Activated T-cell treated with anti-CD3 and anti-CD28 coated beads for 48 hours (primary cell): ENCODE results near the gene COX5A.
"Not testable (repeated sequence)": the region's sequence is repeated elsewhere in the genome, so short reads cannot be mapped to it uniquely, and the experiment has no call there.

Source experiments
- DNase-seq: peaks from one replicate; pipeline ENCODE4 v3.0.0-alpha.2; 2020; ENCODE audit warnings: low read depth

The COX5A gene

GRCh38 chr15:74901612-74902063, 36.2 kb downstream of the COX5A start:
- peak; percentile 44 for DNase-seq

DNA sequence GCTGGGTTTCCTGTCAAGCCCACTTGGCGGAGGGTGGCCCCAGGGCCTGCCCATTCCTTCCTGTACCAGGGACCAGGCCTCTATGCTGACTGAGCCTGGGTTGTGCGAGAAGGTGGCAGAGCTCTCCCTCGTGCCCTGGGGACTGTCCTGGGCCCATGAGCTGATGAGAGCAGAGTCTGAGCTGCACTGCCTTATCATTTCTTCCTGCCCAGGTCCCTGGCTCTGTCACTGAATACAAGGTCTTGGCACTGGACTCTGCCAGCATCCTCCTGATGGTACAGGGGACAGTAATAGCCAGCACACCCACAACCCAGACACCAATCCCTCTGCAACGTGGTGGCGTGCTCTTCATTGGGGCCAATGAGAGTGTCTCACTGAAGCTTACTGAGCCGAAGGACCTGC, 40.6 kb downstream of the COX5A start:
- DNase-seq, result no peak

- DNase-seq, result no peak
Measured at GRCh38 chr15:74896316-74896715, 41.6 kb downstream of the COX5A start.

DNA sequence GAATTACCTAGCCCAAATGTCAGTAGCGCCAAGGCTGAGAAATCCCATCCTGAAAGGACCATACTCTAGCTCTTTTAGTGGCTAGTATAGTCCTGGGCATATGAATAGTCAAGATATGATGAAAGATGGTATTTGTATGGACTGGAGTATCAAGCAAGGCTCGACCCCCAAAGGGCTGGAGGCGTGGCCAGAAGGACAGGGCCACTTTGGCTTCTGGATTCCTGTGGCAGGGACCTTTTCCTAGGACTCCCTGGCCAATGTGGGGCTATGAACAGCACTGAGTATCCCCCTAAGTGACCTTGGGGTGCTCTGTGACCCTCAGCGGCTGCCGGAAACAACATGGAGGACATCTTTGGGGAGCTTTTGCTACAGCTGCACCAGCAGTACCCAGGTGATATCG, 42.0 kb downstream of the COX5A start:
- DNase-seq, result no peak

DNA sequence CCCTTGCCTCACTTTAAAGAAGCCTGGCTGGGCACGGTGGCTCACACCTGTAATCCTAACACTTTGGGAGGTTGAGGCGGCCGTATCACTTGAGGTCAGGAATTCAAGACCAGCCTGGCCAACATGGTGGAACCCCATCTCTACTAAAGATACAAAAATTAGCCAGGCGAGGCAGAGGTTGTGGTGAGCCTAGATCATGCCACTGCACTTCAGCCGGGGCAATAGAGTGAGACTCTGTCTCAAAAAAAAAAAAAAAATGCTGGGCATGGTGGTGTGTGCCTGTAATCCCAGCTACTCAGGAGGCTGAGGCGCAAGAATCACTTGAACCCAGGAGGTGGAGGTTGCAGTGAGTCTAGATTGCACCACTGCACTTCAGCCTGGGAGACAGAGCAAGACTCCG, 43.5 kb downstream of the COX5A start:
- DNase-seq, result not testable (repeated sequence)

- no peak for DNase-seq
Measured at GRCh38 chr15:74893627-74894026, 44.2 kb downstream of the COX5A start.

GRCh38 chr15:74892931-74893330, 44.9 kb downstream of the COX5A start:
- DNase-seq, result no peak

DNA sequence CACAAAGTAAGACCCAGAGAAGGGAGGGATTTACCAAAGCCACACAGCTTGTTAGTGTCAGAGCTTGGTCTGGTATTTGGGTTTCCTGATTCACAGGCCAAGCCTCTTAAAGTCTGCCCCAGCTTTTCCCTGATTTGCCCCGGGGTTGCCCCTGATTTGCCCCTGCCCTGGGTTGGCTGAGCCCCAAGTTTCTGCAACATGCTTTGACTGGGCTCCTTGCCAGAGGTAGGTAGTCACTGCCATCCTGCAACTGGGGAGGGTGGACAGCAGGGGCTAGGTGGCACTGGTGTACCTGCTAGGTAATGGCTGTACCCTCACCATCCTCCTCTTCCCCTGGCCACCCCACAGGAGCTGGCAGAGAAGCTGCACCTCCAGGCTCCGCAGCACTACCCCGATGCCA, 45.6 kb downstream of the COX5A start:
- no peak for DNase-seq

DNA sequence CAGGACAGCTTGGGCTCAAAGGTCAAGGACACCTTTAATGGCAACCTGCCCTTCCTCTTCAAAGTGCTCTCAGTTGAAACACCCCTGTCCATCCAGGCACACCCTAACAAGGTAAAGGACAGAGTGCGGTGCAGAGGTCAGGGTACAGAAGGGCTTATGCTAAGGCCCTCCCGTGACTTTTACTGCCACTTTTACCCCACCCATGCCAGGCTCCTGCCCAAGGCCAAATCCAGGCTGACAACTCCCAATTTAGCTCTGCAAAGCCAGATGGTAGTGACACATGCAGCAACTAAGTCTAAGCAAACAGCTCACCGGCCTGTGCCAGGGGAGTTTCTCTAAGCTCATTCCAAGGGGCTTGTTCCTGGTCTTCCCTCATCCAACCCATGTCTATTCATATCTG, 46.4 kb downstream of the COX5A start:
- no peak for DNase-seq

- DNase-seq, result no peak
Measured at GRCh38 chr15:74890665-74890960, 47.3 kb downstream of the COX5A start.

- peak; percentile 86 for DNase-seq
Measured at GRCh38 chr15:74889883-74890664, 47.8 kb downstream of the COX5A start, which contains the start of gene MPI. MPI (plus strand) TSS chr15:74890042; CDS start chr15:74890074, 32 bp downstream.

GRCh38 chr15:74889390-74889882, 48.4 kb downstream of the COX5A start:
- DNase-seq, result no peak

GRCh38 chr15:74888716-74889115, 49.2 kb downstream of the COX5A start:
- no peak for DNase-seq

DNA sequence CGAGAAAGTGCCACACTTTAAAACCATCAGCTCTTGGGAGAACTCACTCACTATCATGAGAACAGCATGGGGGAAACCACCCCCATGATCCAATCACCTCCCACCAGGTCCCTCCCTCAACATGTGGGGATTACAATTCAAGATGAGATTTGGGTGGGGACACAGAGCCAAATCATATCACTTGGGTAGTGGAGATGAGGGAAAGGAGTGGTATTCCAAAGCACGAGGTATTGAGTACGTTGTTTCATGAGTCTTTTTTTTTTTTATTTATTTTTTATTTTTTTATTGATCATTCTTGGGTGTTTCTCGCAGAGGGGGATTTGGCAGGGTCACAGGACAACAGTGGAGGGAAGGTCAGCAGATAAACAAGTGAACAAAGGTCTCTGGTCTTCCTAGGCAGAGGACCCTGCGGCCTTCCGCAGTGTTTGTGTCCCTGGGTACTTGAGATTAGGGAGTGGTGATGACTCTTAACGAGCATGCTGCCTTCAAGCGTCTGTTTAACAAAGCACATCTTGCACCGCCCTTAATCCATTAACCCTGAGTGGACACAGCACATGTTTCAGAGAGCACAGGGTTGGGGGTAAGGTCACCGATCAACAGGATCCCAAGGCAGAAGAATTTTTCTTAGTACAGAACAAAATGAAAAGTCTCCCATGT, 50.2 kb downstream of the COX5A start:
- not testable (repeated sequence) for DNase-seq

- DNase-seq, result no peak
Measured at GRCh38 chr15:74885461-74885860, 52.4 kb downstream of the COX5A start.

GRCh38 chr15:74884428-74885223, 53.2 kb downstream of the COX5A start:
- no peak for DNase-seq

- no peak for DNase-seq
Measured at GRCh38 chr15:74882528-74882927, 55.3 kb downstream of the COX5A start.

GRCh38 chr15:74878273-74878672, 59.6 kb downstream of the COX5A start:
- no peak for DNase-seq

GRCh38 chr15:74873756-74874424, 64.0 kb downstream of the COX5A start:
- no peak for DNase-seq

GRCh38 chr15:74873036-74873755, 64.7 kb downstream of the COX5A start, which contains the start of gene SCAMP2:
SCAMP2 (minus strand) TSS chr15:74873365; CDS start chr15:74873255, 110 bp downstream.
- peak; percentile 85 for DNase-seq

- DNase-seq, result no peak
Measured at GRCh38 chr15:74872702-74873035, 65.2 kb downstream of the COX5A start.
